HG02588 (cell line): ENCODE data around the gene THY1.

ENCODE experiments used
- ATAC-seq: cut with Tn5 transposase; IDR thresholded peaks from one replicate; pipeline ENCODE4 v1.9.1; 2021; ENCODE audit warnings: mild to moderate bottlenecking, moderate library complexity; ENCODE audit not compliant: unreplicated experiment

THY1 gene

DNA sequence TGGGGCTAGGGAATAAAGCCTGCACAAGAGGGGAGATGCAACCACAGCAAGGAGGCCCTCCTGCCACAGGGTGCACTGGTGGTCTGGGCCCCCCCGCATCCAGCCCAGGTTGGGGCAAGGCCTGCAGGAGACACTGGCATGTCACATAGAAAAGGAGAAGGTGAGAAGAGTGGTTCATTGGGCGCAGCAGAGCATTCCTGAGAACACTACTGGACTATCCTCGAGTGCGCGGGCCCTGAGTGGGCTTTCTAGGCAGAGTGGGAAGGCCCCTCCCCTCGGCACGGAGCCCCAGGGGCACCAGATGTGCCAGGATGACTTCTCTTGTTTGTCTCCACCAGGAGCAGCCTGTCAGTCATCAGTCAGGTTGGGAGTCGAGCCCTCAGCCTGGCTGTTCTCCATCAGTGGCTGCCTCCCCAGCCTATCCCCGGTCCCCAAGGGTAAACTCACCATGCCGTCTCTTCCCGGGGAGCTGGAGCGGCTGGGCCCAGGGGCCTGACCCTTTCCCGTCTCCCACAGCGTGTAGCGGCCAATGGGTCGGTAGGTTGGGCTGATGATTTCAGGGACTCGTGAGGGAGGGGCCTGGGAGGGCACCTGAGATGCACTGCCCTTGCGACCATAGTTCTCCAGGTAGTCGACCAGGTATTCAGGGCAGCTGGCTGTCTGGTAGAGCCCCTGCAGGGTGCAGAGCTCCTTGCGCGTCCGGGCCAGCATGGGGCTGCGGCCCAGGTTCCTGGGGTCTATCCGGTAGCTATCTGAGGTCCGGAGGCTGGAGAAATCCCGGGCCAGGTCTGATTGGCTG is 50.5 kb downstream of the THY1 start:
- ATAC-seq, result no peak

DNA sequence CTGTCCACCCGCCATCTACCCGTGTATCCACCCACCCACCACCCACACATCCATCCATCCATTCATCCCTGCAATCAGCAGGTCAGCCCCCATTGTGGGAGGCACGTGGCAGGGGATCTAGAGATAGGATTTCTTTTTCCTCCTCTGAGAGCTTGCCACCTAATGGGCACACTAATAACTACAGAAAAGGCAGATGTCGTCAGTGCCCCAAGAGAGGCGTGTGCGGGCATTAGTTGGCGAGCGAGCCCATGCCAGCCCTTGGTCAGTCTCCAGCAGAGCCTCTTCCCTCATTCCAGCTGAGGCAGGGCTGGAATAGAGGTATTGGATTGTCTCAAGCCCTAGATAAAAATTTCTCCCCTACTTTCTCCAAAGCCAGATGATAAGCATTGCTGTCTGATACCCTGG is 51.2 kb downstream of the THY1 start:
- no peak for ATAC-seq

DNA sequence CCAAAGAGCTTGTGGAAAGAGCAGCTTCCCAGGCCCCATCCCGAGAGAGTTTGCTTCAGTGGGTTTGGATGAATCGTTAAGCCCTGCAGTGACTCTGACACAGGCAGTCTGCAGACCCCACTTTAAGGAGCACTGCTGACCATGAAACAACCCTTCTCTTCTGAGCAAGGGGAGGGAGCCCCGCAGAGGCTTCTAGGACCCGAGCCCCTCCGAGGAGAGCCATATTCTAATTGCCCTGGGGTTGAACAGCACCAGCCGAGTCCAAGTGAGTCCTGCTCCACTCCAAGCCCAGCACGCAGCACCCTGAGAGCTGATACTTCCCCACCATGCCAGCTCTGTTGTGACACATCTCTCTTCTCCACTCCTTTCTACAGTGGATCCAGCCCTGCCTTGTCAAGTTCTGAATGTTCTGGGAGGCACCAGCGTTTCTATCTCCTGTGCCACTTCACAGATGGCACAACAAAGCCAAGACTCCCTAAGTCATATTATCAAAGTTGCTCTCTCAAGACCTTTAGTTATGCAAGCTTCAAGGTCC is 51.8 kb downstream of the THY1 start:
- no peak for ATAC-seq

DNA sequence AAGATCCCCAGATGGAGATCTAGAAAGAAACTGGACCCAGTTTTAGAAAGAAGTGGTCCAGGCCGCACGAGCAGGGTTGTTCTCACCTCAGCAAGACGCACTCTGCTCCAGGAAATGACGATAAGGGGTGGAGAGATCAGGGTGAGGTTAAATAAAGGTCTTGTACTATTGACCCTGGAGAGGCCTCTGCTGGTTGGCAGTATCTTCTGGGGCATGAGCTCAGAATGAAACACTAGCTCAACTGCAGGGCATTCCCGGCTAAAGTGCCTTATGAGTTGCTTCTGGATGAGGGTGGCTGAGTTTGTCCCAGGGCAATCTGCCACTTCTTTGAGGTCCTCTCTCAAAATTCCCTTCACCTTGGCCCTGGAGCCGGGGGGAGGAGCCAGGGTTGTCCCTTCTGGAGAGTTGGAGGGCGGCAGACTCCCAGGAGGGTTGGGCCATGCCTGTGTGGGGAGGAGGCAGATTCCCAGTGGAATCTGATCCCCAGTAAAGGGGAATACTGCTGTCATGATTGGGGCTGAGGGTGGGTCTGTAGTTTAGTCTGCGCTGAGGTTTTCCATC is 52.4 kb downstream of the THY1 start:
- ATAC-seq, result no peak

DNA sequence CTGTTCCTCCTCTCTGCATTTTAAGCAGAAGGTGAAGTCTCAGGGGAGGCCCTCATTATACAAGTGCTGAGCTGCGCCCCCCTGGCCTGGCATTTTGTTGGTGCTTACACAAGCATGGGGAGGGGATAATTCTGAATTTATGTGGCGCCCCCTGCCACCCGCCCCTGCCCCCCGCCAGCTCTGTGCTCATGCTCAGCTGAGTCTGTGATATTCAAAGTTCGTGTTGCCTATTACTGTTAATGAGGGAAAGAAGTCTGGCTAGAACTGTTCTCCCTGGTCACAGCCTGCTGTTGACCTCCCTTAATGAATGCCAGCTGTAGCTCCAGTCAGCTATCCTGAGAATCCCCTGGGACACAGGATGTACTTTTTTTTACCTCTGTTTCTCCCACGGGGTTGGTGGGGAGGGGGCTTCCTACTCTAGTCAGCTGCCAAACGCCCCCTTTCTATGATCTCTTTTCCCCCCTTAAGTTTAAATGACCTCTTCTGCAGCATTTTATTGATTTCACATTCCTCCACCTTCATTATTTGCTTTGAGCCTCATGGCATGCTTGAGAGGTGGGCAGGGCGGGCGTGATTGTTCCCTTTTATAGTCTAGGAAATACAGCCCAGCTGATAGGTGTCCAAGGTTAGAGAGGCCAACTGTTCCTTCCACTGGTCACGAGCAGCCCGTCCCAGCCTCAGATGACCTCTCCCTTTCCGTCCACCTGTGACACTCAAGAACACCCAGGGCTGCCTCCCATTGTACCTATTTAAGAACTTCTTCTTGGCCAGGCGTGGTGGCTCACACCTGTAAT is 53.6 kb downstream of the THY1 start:
- no peak for ATAC-seq

DNA sequence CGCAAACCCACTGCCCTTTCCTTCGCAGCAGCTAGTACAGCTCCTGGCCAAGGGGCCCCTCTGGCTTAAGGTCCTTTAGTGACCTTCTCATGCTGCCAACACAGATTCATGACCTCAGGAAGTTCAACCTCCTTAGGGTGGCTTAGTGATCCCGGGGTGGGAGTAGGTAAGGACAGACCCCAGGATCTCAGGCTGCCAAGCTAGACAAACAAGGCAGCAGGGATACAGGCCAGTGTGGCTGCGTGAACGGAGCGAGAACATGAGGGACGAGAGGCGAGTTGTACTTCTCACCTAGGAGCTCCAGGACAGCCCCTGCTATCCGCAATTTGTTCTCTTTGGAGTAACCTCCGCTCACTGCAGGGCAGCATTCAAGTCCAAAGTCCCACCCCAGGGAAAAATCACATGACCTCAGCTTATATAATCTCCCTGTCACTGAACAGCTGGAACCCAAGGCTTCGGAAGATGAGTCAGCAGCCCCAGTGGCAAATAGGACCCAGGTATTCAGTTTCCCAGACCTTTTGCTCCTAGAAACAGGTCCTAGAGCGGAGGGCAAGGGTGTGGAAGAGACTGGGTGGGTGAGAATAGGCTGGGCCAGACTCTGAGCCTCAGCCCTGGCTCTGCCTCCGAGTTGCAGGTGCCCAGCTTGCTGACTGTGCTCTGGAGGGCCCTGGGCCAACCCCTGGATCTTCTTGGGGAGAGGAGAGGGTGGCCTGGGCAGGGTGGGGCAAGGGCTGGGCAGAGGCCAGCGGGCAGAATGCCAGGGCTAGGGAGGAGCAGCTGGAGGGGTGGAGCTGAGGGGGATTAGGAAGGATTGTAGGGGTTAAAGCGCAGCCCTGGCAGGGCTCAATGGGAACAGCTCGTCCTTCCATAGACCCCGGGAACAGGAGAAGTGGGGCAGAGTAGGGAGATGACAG is 54.6 kb downstream of the THY1 start:
- ATAC-seq, result no peak

DNA sequence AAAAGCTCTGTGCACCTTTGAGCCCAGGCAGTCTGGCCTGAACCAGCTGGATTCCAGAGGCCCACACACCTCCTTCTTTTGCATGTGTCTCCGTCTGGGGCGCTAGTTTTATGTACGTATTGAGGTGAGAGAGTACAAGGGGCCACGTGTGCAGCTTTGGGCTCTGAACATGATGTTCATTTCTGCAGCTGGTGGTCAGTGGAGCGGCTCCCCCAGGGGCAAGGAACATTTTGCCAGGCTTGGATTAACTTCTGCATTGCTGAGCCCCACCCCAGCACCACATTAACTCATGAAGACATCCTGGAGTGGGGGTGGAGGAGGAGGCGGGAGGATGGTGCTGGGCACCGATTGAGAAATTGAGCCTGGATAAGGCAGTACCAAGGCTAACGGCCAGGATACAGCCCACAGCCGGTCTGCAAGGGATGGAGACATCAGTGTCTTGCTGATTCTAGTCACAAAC is 55.3 kb downstream of the THY1 start:
- ATAC-seq, result no peak
